ENCODE data around the gene POLD4.

The POLD4 gene

DNA sequence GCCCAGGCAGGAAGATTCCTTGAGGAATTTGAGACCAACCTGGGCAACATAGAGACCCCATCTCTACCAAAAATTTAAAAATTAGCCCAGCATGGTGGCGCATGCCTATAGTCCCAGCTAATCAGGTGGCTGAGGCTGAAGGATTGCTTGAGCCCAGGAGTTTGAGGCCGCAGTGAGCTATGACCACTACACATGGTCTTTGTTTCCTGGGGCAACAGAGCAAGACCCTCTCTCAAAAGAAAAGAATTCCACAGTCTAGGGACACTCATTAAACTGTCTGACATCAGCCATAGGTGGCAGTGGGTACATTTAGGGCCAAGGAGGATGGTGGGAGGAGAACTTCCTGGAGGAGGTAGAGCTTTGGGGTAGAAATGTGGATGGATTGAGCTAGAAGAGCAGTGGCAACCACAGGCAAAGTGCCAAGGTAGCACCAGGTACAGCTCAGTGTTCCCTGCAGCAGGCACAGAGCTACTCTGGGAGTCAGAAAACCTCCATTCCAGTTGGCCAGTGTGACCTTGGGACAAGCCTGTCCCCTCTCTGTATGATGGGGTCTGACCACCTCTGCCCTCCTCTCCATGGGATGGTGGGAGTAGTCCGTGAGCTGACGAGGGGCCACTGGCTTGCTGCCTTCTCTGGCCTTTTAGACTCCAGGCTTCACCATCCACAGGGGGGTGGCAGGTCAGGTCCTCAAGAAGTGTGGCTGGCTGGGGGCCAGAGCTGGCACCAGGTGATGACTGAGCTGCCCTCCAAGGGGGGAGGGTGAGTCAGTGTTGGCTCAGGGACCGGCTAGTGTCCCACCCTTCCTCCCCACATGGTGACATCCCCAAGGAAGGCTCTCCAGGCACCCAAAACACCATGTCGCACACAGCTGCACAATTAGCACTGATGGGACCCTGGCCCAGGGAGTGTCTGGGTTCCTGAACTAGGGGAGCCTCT lies 23.8 kb upstream of the POLD4 start:
- H3K27me3 ChIP-seq (ENCODE audit: insufficient read depth, low read depth) = peaks cover 30% of the 10 kb centered on the region

DNA sequence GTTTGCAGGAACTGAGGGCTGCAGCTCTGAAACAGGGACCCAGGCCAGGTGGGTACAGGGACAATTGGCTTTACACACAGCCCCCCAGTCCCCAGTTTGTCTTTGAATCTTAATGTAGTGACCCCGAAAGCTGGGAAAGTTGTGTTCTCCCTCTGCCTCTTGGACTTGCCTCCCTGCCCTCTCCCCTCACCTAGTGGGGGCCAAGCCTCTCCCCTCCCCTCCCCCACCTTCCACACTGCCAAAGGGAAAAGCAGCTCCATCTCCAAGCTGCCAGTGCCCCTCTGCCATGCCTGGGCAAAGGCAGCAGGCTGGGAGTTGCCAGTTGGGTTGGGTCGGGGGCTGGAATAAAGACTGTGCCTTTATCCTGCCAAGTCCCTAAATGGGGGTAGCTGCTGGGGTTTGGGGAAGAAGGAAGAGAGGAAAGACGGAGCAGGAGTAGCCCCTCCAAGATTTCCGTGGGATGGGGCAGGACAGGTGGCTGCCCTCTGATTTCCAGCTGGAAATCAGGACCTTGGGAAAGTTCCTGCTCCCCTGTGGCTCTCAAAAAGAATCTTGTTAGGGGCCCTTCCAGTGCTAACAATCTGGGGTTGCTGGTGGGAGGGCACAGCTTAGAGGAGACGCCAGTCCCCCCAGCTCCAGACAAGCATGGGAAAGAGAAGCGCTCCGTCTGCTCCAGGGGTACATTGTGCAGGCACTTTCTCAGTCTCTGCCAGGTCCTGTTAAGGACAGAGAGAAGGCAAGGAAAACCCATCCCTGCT lies 22.9 kb upstream of the POLD4 start:
- no peak overlapping the region for H3K4me2 ChIP-seq
- no peaks in the 10 kb centered on the region for H3K79me2 ChIP-seq (ENCODE audit: insufficient read depth, low read depth)
- no peak overlapping the region for H3K9ac ChIP-seq
- peaks cover 36% of the 10 kb centered on the region for H3K27me3 ChIP-seq (ENCODE audit: insufficient read depth, low read depth)
- H2AFZ ChIP-seq (ENCODE audit: low read depth) = no peak overlapping the region
- no peaks in the 10 kb centered on the region for H3K36me3 ChIP-seq (ENCODE audit: insufficient read depth)
- H3K4me1 ChIP-seq (ENCODE audit: low read depth, poor library complexity, severe bottlenecking) = peaks cover 14% of the 10 kb centered on the region
- no peak overlapping the region for H3K4me3 ChIP-seq (IDR thresholded peaks at IDR 0.05; ENCODE audit: insufficient read depth, low read depth, low read length)
- H3K27ac ChIP-seq = no peak overlapping the region
- H4K20me1 ChIP-seq (ENCODE audit: insufficient read depth) = no peaks in the 10 kb centered on the region
- TF ChIP-seq, protein P1, sequence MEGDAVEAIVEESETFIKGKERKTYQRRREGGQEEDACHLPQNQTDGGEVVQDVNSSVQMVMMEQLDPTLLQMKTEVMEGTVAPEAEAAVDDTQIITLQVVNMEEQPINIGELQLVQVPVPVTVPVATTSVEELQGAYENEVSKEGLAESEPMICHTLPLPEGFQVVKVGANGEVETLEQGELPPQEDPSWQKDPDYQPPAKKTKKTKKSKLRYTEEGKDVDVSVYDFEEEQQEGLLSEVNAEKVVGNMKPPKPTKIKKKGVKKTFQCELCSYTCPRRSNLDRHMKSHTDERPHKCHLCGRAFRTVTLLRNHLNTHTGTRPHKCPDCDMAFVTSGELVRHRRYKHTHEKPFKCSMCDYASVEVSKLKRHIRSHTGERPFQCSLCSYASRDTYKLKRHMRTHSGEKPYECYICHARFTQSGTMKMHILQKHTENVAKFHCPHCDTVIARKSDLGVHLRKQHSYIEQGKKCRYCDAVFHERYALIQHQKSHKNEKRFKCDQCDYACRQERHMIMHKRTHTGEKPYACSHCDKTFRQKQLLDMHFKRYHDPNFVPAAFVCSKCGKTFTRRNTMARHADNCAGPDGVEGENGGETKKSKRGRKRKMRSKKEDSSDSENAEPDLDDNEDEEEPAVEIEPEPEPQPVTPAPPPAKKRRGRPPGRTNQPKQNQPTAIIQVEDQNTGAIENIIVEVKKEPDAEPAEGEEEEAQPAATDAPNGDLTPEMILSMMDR (conservative IDR thresholded peaks at IDR 0.05; ENCODE audit: low read depth, low read length) = no peak

More for the DNA sequence above, 23.8 kb upstream of the POLD4 start:
- no peak overlapping the region for H3K27ac ChIP-seq
- no peaks in the 10 kb centered on the region for H4K20me1 ChIP-seq (ENCODE audit: insufficient read depth)
- H3K36me3 ChIP-seq (ENCODE audit: insufficient read depth) = no peaks in the 10 kb centered on the region
- TF ChIP-seq, protein P1 (conservative IDR thresholded peaks at IDR 0.05; ENCODE audit: low read depth, low read length) = no peak
- no peak overlapping the region for H3K4me3 ChIP-seq (IDR thresholded peaks at IDR 0.05; ENCODE audit: insufficient read depth, low read depth, low read length)
- H3K79me2 ChIP-seq (ENCODE audit: insufficient read depth, low read depth) = no peaks in the 10 kb centered on the region
- H2AFZ ChIP-seq (ENCODE audit: low read depth) = no peak overlapping the region
- H3K4me1 ChIP-seq (ENCODE audit: low read depth, poor library complexity, severe bottlenecking) = peaks cover 10% of the 10 kb centered on the region
- H3K9ac ChIP-seq = no peak overlapping the region
- H3K4me2 ChIP-seq = no peak overlapping the region

DNA sequence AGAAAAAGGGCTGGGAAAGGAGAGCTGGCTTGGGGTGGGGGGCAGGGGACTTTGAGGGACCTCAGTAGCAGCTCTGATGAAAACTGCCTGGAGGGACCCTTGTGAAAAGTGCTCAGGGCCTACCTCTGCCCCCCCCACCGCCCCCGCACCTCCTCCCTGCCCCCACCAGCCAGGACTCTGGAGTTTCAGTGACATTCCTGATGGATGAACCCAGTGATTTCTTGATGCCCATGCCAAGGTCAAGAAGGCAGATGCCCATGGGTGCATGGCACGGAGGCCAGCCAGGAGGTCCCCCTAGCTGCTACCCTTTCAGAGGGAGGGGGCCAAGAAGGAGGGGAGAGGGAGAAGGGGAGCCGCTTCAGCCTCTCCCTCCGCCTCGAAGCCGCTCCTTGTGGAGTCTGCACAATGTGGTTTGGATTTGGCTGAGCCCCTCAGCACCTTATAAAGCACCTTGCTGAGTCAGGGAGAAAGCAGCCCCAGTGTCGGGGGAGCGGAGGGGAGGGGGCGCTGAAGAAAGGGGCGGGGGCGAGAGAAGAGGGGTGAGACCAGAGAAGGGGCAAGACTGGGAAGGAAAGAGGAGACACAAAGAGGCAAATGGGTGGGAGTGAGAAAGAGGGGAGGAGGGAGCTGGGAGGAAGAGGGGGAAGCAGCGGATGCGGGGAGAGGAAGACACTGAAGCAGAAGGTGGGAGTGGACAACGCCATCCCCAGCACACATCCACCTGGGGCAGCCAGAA lies 22.1 kb upstream of the POLD4 start:
- H3K4me1 ChIP-seq (ENCODE audit: low read depth, poor library complexity, severe bottlenecking) = peaks cover 16% of the 10 kb centered on the region
- no peak overlapping the region for H3K4me3 ChIP-seq (IDR thresholded peaks at IDR 0.05; ENCODE audit: insufficient read depth, low read depth, low read length)
- H3K27ac ChIP-seq = no peak overlapping the region
- no peak overlapping the region for H3K9ac ChIP-seq
- no peaks in the 10 kb centered on the region for H3K79me2 ChIP-seq (ENCODE audit: insufficient read depth, low read depth)
- no peak overlapping the region for H3K4me2 ChIP-seq
- H4K20me1 ChIP-seq (ENCODE audit: insufficient read depth) = no peaks in the 10 kb centered on the region
- peaks cover 33% of the 10 kb centered on the region for H3K27me3 ChIP-seq (ENCODE audit: insufficient read depth, low read depth)
- no peaks in the 10 kb centered on the region for H3K36me3 ChIP-seq (ENCODE audit: insufficient read depth)
- TF ChIP-seq, protein P1 (conservative IDR thresholded peaks at IDR 0.05; ENCODE audit: low read depth, low read length) = no peak
- no peak overlapping the region for H2AFZ ChIP-seq (ENCODE audit: low read depth)

DNA sequence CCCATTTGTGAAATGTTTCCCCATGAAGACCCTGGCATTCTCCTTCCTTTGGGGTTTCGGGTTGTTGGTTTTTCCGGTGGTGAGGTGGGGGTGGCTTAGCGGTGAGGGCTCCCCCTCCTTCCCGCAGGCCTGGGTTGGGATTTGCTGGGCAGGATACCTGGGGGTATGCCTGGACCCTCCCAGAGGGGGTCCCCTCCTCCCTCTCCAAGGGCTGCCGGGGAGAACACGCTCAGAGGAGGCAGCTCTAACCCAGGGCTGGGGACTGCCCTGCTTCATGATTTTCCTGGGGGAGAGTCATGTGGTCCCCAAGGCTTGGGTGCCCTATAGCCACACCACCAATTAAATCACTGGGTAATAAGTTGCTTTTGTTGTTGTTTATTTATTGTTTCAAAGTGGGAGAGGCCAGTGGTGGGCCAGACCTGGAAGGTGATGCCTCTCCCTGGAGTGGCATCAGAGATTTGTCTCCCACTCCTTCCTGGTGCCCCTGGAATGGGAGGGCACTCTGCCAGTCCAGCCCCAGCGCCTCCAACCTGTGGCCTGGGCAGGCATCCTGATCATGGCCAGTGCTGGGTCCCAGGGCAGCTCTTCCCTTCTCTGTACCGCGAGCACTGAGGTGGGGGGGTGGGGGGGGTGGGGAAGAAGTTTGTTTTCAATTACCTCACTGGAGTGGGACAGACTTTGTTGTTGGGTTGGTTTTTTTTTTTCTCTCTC lies 21.4 kb upstream of the POLD4 start:
- H3K36me3 ChIP-seq (ENCODE audit: insufficient read depth) = no peaks in the 10 kb centered on the region
- H3K4me2 ChIP-seq = peak overlapping the region; percentile 92; the same call in 1 of the 2 replicates
- no peak overlapping the region for H3K27ac ChIP-seq
- TF ChIP-seq, protein P1 (conservative IDR thresholded peaks at IDR 0.05; ENCODE audit: low read depth, low read length) = no peak
- H3K79me2 ChIP-seq (ENCODE audit: insufficient read depth, low read depth) = no peaks in the 10 kb centered on the region
- peaks cover 35% of the 10 kb centered on the region for H3K27me3 ChIP-seq (ENCODE audit: insufficient read depth, low read depth)
- no peak overlapping the region for H3K4me3 ChIP-seq (IDR thresholded peaks at IDR 0.05; ENCODE audit: insufficient read depth, low read depth, low read length)
- H3K9ac ChIP-seq = no peak overlapping the region
- H2AFZ ChIP-seq (ENCODE audit: low read depth) = no peak overlapping the region; the same call in 1 of the 2 replicates
- peaks cover 17% of the 10 kb centered on the region for H3K4me1 ChIP-seq (ENCODE audit: low read depth, poor library complexity, severe bottlenecking)
- H4K20me1 ChIP-seq (ENCODE audit: insufficient read depth) = no peaks in the 10 kb centered on the region
